WI38 (cell line): Measurements from ENCODE around the gene NFAT5.
"Not testable (repeated sequence)": the region's sequence is repeated elsewhere in the genome, so short reads cannot be mapped to it uniquely, and the experiment has no call there.

Experiments used
- H3K4me3 ChIP-seq: 2 replicates; pipeline ENCODE4 v1.5.1; 2011; ENCODE audit warnings: low read depth, mild to moderate bottlenecking, control low read depth, low read length
- TF ChIP-seq, protein P1 (sequence below): IDR thresholded peaks from 2 replicates; pipeline ENCODE4 v1.5.1; 2012; ENCODE audit warnings: low read depth, mild to moderate bottlenecking, control low read depth, low read length

Gene NFAT5

DNA sequence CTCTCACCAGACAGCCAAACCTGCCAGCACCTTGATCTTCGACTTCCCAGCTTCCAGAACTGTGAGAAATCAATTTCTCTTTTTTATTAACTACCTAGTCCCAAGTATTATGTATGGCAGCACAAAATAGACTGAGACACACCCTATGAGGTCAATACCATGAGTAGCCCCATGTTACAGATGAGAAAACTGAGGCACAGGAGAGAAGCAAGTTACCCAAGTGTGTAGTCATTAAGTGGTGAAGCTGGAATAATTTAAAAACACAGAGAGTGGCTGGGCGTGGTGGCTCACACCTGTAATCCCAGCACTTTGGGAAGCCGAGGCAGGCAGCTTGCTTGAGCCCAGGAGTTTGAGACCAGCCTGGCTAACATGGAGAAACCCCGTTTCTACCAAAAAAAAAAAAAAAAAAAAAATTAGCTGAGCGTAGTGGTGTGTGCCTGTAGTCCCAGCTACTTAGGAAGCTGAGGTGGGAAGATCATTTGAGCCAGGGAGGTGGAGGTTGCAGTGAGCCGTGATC is 155.7 kb downstream of the NFAT5 start:
- H3K4me3 ChIP-seq, result no peak overlapping the region
- TF ChIP-seq, protein P1, sequence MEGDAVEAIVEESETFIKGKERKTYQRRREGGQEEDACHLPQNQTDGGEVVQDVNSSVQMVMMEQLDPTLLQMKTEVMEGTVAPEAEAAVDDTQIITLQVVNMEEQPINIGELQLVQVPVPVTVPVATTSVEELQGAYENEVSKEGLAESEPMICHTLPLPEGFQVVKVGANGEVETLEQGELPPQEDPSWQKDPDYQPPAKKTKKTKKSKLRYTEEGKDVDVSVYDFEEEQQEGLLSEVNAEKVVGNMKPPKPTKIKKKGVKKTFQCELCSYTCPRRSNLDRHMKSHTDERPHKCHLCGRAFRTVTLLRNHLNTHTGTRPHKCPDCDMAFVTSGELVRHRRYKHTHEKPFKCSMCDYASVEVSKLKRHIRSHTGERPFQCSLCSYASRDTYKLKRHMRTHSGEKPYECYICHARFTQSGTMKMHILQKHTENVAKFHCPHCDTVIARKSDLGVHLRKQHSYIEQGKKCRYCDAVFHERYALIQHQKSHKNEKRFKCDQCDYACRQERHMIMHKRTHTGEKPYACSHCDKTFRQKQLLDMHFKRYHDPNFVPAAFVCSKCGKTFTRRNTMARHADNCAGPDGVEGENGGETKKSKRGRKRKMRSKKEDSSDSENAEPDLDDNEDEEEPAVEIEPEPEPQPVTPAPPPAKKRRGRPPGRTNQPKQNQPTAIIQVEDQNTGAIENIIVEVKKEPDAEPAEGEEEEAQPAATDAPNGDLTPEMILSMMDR, result no peak

DNA sequence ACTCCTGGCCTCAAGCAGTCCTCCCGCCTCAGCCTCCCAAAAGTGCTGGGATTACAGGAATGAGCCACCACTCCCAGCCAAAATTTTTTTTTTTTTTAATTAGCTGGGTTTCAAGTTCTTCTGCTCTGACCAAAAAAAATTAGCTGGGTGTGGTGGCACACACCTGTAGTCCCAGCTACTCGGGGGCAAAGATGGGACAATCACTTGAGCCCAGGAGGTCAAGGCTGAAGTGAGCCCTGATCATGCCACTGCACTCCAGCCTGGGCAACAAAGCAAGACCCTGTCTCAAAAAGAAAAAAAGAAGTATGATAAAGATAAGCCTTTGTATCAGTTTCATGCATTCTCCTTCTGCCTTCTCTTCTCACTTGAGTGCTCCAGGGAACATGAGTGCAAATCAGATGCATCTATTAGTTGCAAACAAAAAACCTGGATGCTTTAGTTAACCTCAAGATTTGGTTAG is 158.7 kb downstream of the NFAT5 start:
- peak overlapping the region; percentile 79 for H3K4me3 ChIP-seq
- TF ChIP-seq, protein P1, result no peak

DNA sequence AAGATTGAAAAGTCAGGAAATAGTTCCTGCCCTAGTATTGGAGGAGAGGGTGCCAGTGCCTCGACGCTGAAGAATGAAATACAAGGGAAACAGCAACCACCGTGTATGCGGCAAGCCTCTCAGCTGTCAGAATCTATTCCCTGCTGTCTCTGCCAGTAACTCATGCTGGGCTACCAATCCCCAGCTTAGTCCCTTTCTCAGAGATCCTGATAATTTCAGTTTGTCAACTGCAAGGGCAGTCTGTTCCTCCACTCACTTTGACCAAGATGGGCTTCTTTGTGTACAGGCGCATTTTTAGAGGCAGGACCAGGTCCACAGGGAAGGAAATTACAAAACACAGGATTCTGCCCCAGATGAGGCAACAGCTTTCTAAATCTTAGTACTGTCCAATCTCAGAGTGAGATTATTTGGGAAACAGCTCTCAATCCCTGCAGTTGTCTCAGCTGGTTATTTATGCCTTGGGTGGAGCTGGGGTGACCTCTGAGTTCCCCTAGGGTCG is 159.3 kb downstream of the NFAT5 start:
- H3K4me3 ChIP-seq, result peak overlapping the region; percentile 79
- TF ChIP-seq, protein P1, result no peak

DNA sequence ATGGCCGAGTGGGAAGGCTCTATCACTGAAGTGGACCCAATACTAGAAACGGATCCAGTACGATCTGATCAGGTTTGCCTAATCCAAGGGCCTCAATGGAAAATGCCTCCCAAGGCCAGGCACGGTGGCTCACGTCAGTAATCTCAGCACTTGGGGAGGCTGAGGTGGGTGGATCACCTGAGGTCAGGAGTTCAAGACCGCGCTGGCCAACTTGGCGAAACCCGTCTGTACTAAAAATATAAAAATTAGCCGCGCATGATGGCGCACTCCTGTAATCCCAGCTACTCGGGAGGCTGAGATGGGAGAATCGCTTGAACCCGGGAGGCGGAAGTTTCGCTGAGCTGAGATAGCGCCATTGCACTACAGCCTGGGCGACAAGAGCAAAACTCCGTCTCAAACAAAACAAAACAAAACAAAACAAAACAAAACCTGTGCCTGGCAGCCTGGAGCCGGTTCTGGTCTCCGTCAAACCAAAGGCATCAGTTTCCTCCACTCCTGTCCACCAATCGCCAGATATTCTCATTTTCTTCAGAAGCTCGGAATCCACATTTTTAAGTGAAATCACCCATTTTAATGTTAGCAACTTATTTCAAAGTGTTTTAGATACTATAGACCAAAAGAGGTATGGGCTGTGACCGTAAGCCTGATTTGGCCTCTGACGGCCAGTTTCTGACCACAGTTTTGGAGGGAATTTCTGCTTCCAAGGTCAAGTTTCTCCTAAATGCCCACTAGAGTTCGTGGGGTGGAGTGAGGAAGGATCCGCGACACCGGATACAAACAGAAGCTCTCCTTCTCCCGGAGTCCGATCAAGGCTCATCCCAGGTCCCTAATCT is 159.9 kb downstream of the NFAT5 start:
- TF ChIP-seq, protein P1, result no peak
- H3K4me3 ChIP-seq, result peak overlapping the region; percentile 79

DNA sequence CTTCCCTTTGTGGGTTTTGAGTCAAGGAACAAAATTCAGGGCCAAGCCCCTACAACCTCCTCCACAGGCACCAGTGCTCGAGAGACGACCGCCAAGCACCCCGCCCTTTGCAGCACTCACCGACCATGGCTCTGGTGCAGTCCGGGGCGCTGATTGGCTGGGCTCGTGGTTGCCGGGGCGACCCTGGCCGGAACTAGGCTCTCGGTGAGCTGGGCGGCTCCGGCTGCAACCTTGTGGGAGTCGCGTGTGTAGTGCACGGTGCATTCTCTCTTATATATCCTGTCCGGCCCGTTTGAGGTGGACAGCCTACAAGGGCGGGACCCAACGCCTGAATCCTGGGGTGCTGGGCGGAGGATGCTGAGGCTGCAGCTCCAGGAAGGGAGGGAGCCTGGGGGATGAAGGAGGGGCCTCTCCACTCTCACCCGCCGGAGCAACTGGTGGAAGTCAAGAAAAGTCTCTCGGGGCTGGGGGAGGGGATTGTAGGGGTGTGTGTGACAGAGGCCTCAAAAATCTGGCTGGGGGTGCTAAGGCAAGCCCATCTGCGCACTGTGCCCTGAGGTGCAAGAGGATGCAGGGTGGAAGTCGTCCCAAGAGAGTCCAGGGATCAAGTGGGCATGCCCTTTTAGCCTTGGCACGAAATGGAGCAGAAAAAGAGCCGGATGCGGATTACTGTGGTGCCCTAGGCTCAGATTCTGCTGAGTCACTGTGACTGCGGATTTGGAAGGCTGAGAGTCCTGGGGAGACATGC is 160.7 kb downstream of the NFAT5 start, which contains the start of gene NQO1:
TSS of gene NQO1 (minus strand) at position 248 of the 748 bp plus-strand sequence. CDS start at position 127, 121 bp downstream.
- TF ChIP-seq, protein P1, result no peak
- H3K4me3 ChIP-seq, result peak within 1 kb of the TSS; percentile 79

DNA sequence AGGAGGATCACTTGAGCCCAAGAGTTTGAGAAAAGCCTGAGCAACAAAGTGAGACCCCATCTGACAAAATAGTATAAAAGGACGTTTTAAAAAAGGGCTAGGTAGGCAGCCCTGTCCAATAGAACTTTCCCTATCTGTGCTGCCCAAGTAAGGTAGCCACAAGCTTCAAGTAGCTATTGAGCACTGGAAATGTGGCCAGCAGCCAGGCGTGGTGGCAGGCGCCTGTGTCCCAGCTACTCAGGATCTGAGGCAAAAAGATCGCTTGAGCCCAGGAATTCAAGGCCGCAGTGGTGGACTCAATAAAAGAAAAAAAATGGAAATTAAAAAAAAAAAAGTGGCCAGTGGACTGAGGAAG is 162.1 kb downstream of the NFAT5 start:
- TF ChIP-seq, protein P1, result no peak
- peak overlapping the region; percentile 79; the same call in 1 of the 2 replicates for H3K4me3 ChIP-seq

DNA sequence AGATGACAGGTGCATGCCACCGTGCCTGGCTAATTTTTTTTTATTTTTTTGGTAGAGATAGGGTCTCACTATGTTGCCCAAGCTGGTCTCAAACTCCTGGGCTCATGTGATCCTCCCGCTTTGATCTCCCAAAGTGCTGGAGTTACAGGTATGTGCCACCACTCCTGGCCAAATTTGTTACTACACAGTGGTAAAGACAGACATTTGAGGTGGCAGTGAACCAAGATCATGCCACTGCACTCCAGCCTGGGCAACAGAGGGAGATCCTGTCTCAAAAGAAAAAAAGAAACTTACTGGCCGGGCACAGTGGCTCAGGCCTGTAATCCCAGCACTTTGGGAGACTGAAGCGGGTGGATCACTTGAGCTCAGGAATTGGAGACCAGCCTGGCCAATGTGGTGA is 163.3 kb downstream of the NFAT5 start:
- not testable (repeated sequence) for H3K4me3 ChIP-seq

DNA sequence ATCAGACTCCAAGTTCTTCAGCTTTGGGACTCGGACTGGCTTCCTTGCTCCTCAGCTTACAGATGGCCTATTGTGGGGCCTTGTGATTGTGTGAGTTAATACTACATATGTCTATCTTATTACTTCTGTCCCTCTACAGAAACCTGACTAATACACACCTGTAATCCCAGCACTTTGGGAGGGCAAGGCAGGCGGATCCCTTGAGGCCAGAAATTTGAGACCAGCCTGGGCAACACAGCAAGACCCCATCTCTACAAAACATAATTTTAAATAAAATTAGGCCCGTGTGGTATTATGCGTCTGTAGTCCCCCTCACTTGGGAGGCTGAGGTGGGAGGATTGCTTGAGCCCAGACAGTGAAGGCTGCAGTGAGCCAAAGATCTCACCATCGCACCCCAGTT is 165.5 kb downstream of the NFAT5 start:
- H3K4me3 ChIP-seq, result not testable (repeated sequence)
